HG03575 (cell line): ENCODE data around the gene LIMS1.
"Not testable (repeated sequence)": the region's sequence is repeated elsewhere in the genome, so short reads cannot be mapped to it uniquely, and the experiment has no call there.

Experiments used
- ATAC-seq: cut with Tn5 transposase; IDR thresholded peaks from one replicate; pipeline ENCODE4 v1.9.1; 2021; ENCODE audit not compliant: unreplicated experiment, insufficient number of reproducible peaks, low FRiP score; ENCODE audit errors: extremely low read depth

The LIMS1 gene

GRCh38 chr2:108651468-108651867 is 117.2 kb downstream of the LIMS1 start:
- ATAC-seq, result not testable (repeated sequence)

GRCh38 chr2:108652187-108652931 is 118.1 kb downstream of the LIMS1 start:
- peak; percentile 94 for ATAC-seq

- ATAC-seq, result not testable (repeated sequence)
Measured at GRCh38 chr2:108653425-108653824, 119.2 kb downstream of the LIMS1 start.

- not testable (repeated sequence) for ATAC-seq
Measured at GRCh38 chr2:108653849-108654248, 119.6 kb downstream of the LIMS1 start.

- ATAC-seq, result not testable (repeated sequence)
Measured at GRCh38 chr2:108654521-108655125, 120.4 kb downstream of the LIMS1 start.

- ATAC-seq, result not testable (repeated sequence)
Measured at GRCh38 chr2:108655270-108655669, 121.0 kb downstream of the LIMS1 start.

GRCh38 chr2:108656282-108656681 is 122.0 kb downstream of the LIMS1 start:
- ATAC-seq, result not testable (repeated sequence)

GRCh38 chr2:108657517-108657916 is 123.2 kb downstream of the LIMS1 start:
- ATAC-seq, result not testable (repeated sequence)

- ATAC-seq, result not testable (repeated sequence)
Measured at GRCh38 chr2:108658553-108658952, 124.3 kb downstream of the LIMS1 start.

- not testable (repeated sequence) for ATAC-seq
Measured at GRCh38 chr2:108661493-108661892, 127.2 kb downstream of the LIMS1 start.

GRCh38 chr2:108662207-108662612 is 127.9 kb downstream of the LIMS1 start:
- ATAC-seq, result peak; percentile 95

GRCh38 chr2:108663346-108663745 is 129.1 kb downstream of the LIMS1 start:
- ATAC-seq, result not testable (repeated sequence)

- not testable (repeated sequence) for ATAC-seq
Measured at GRCh38 chr2:108664089-108664488, 129.8 kb downstream of the LIMS1 start.

GRCh38 chr2:108664979-108665378 is 130.7 kb downstream of the LIMS1 start:
- not testable (repeated sequence) for ATAC-seq

GRCh38 chr2:108665975-108666374 is 131.7 kb downstream of the LIMS1 start:
- ATAC-seq, result not testable (repeated sequence)

GRCh38 chr2:108667140-108667539 is 132.9 kb downstream of the LIMS1 start:
- ATAC-seq, result not testable (repeated sequence)

- not testable (repeated sequence) for ATAC-seq
Measured at GRCh38 chr2:108670282-108670681, 136.0 kb downstream of the LIMS1 start.

- ATAC-seq, result not testable (repeated sequence)
Measured at GRCh38 chr2:108672200-108672805, 138.0 kb downstream of the LIMS1 start.

- not testable (repeated sequence) for ATAC-seq
Measured at GRCh38 chr2:108676522-108676921, 142.3 kb downstream of the LIMS1 start.

GRCh38 chr2:108677239-108677744 is 143.0 kb downstream of the LIMS1 start:
- not testable (repeated sequence) for ATAC-seq
